Fibroblast of peridontal ligament (primary cell): ENCODE results near the gene ARHGEF18.
A peak's percentile ranks its signal among the peaks of the same experiment; 100 is the strongest.

ENCODE experiments used
- DNase-seq: peaks from one replicate; pipeline ENCODE4 v3.0.0-alpha.2; 2010; ENCODE audit errors: extremely low read depth

Gene ARHGEF18

DNA sequence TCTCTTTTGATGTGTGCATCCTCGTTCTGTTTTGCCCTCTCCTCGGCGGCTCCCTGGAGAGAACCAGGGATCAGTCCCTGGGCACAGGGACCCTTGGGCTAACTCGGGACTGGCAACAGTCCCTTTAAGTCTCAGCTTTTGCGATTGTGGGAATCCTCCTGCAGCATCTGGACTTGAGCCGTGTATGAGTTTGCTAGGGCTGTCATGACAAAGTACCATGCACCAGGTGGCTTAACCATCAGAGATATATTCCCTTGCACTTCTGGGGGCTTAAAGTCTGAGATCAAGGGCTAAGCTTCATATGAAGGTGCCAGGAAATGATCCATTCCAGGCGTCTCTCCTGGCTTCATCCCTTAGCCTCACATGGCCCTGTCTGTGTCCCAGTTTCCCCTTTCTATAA lies 34.5 kb downstream of the ARHGEF18 start:
- DNase-seq, result no peak

DNA sequence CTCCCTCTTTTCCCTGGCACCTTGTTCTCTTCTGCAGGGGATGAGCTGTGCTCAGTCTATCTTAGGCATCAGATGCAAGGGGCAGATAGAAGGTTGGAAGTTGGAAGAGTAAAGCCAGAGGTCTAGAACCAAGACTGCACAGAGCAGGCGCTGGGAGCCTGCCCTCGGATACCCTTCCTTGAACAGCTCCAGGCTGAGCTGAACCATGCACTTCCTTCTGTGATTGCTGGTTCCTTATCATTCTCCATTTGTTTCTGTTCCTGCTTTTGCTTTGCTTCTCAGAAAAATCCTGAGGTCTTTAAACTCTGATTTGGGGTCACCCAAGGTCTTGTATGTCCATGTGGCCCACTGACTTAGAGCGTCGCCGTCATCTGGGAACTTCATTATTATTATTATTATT lies 36.3 kb downstream of the ARHGEF18 start:
- DNase-seq, result no peak

DNA sequence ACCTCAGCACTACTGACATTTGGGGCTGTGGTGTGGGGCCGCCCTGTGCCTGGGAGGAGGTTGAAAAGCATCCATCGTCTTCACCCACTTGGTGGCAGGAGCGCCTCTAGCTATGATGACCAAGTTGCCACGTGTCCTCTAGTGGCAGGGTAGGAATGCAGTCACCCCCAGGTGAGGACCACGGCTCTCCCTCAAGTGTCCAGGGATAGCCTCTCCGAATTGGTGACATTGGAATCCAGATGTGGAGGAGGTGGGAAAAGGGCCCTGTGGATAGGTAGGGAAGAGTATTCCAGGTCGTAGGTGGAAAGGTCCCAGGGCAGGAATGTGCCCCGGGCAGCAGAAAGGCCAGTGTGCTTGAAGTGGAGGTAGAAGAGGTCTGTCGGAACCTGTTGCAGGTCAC lies 37.6 kb downstream of the ARHGEF18 start:
- no peak for DNase-seq

DNA sequence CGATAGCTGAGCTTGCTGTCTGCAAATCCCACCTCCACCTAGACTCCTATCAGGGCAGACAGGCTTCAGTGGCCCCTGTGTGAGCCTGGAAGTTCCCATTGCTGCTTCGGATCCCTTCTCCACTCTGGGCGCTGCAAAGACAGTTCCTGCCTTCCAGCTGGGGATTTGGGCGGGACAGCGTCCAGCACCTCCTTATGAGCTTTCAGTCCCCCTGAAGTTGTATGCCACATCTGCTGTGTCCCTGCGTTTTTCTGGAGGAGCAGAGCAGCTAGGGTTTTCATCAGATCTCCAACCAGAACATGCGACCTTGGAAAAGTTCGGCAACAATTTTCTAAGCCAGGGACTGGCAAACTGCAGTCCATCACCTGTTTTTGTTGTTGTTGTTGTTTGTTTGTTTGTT lies 38.0 kb downstream of the ARHGEF18 start:
- no peak for DNase-seq

DNA sequence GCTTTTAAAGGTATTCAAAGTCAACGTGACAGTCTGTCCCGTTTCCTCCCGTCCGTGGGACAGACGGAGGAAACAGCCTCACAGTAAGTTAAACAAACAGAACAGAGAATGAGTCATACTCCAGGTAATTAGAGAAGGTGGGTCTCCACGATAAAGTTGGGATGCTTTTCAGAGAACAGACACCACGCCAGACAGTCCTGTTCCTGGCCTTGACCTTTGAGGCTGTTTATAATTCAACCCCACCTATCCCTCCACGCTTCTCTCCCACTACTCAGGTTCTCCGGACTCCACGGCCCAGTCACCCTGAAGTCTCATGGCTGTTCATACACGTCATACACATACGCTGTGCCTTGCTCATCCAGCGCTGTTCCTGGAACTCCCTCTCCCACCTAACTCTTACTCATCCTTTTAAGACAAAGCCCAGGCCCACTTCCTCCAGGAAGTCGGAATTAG lies 42.5 kb downstream of the ARHGEF18 start:
- no peak for DNase-seq

DNA sequence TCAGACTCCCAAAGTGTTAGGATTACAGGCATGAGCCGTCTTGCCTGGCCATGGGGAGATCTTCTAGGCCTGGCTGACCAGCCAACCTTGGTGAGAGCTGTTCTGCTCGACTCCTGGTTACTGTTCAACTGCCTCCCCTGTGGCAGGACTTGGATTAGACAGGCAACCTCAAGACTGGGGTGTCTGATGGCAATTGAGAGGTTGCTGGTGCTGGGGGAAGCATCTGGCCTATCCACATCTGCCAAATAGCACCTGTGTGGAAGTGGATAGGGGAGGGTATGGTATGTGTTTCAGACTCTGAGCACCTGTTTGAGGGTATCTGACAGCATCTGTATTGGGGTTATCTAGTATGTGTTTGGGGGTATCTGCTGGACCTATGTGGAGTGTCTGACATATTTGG lies 44.7 kb downstream of the ARHGEF18 start:
- DNase-seq, result no peak

DNA sequence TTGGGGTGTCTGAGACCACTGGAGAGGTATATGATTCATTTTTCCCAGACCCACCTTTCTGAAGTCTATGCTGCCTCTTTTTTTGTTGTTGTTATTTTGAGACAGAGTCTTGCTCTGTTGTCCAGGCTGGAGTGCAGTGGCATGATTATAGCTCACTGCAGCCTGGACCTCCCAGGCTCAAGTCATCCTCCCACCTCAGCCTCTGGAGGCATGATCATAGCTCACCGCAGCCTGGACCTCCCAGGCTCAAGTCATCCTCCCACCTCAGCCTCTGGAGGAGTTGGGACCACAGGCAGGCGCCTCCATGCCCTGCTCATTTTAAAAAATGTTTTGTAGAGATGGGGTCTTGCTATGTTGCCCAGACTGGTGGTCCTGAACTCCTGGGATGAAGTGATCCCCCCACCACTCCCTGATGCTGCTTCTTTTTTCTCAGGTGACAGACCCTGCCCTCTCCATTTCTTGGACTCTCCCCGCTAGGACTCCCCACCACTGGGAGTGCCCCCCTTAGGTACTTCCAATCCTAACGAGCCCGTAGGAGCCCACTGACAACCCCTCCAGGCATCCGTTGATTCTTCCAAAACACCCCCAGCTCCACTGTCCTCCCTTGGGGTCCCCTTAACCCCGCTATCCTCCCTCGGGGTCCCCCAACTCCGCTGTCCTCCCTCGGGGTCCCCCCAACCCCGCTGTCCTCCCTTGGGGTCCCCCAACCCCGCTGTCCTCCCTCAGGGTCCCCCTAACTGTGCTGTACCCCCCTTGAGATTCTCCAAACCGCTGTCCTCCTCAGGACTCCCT lies 45.4 kb downstream of the ARHGEF18 start:
- DNase-seq, result no peak

DNA sequence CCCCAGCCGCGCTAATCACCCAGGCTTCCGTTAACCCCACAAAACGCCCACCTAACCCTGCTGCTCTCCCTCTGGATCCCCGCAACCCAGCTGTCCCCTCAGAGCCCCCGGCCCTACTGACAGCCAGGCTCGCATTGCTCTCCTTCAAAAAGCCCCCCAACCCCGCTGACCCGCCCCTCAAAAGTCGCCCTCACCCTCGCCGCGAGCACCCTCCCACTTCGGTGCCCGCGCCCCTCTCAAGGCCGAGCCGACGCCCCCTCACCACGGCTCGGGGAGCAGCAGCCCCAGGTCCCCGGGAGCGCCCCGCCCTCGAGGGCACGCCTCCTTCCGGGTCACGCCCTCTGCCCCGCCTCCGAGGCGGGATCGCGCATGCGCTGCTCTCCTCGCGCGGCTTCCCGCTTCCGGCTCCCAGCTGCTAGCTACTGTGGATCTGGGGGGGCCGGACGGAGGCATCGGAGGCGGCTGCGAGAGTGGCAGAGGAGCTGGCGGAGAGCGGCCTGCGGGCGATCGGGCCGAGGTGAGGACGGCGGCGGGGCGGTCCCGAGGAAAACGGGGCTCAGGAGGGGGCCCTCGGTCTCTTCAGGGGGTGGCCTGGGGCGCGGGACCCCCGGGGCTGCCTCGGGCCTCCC lies 46.1 kb downstream of the ARHGEF18 start:
- peak; percentile 85 for DNase-seq

DNA sequence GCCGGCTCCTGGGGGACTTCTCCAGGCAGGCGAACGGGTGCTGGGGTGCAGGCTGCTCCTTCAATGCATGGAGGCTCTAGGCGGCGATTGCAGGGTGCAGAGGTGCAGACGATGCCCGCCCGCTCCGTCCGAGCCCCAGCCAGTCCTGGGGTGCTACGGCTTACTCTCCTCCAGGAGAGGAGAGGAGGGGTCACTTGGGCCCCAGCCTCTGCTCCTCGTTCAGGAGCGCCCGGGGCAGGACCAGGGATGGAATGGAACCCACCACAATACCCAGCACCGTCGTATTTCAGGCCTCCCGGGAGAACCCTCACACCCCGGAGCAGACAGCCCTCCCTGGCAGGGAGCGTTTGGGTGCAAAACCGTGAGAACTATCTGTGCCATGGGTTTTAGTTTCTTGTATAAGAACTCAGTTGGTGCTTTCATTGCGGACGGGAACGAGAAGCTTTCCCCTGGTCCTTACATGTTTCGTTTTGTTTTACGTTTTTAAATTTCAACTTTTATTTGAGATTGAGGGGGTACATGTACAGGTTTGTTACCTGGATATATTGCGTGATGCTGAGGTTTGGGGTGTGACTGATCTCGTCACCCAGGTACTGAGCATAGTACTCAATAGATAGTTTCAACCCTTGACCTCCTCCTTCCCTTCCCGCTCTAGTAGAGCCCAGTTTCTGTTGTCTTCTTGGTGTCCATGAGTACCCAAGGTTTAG lies 46.8 kb downstream of the ARHGEF18 start:
- peak; percentile 20 for DNase-seq

DNA sequence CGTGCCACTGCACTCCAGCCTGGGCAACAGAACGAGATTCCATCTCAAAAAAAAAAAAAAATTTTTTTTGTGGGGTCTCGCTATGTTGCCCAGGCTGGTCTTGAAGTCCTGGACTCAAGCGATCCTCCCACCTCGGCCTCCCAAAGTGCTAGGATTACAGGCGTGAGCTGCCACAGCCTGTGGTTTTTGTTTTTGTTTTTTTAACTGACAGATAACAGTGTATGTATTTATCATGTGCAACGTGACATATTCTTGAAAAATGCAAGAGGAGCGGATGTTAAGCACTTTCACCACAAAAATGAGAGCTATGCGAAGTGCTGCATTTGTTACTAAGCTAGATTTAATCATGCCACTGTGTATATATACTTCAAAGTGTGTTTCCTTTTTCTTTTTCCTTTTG lies 49.0 kb downstream of the ARHGEF18 start:
- peak; percentile 53 for DNase-seq
